IPS-NIHi7 (cell line): Measurements from ENCODE around the gene GTF2IRD1.
"Not testable (repeated sequence)": the region's sequence is repeated elsewhere in the genome, so short reads cannot be mapped to it uniquely, and the experiment has no call there.

Source experiments
- DNase-seq: peaks from one replicate; pipeline ENCODE4 v3.0.0; 2012; ENCODE audit warnings: mixed read lengths; ENCODE audit errors: extremely low spot score

GTF2IRD1 gene

GRCh38 chr7:74470504-74470903 is 16.8 kb downstream of the GTF2IRD1 start:
- no peak for DNase-seq

- DNase-seq = no peak
These were observed 19.4 kb downstream of the GTF2IRD1 start for GRCh38 chr7:74473116-74473515.

DNA sequence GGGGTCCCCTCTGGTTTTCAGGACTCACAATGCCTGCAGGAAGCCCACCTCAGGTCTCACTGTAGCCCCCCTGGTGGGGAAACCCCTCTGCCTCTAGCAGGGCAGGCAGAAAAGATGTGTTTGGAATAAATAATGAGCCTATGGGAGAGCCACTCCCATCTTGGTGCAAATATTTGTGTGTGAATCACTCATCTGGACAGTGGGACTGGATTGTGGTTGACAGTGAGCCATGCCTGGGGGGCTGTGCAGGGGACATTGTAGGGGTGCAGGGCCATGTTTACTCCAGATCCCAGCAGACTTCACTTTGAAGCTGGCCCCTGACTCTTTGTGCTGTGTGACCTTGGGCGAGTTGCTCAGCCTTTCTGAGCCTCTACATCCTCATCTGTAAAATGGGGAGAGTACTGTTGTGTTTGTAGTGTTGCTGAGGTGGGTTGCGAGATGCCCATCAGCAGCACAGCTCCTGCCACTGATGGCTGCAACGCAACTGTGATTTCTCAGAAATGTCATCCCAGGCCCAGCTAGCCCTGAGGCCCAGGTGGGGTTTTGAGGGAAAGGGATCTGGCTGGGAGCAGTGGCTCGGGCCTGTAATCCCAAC is 20.7 kb downstream of the GTF2IRD1 start:
- DNase-seq = no peak

GRCh38 chr7:74475243-74475986 is 21.7 kb downstream of the GTF2IRD1 start:
- no peak for DNase-seq

DNA sequence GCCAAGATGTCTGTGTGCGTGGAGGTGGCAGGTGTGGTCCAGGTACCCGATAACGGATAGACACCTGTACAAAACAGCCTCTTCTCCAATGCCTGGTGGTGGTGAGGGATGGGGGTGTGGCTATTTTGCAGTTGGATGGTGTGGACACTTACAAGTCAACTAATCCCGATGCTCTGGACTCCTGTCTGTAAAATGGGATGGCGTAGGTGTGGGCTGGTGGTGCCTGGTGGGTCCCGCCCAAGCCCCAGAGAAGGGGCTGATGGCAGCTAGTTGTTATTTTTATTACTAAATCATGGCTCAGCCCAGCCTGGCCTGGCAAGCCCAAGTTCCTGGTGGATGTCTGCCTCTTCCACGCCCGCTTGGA is 22.3 kb downstream of the GTF2IRD1 start:
- no peak for DNase-seq

DNA sequence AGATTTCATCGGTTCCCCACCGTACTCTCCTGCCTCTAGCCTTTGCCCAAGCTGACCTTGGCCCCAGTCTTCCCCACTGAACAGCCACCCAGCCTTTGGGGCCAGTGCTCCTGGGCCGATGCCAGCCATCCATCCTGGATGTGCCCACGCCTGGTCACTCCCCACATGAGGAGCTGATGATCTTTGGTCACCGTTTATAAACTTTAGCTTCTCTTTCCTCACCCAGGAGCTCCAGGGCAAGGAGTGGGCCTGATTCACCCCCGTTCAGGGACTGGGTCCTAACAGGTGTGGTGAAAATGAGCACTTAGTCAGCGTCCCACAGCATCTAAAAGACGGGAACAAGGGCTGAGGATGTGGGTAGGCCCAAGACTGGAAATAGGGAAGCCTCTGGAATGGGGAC is 22.9 kb downstream of the GTF2IRD1 start:
- no peak for DNase-seq

DNA sequence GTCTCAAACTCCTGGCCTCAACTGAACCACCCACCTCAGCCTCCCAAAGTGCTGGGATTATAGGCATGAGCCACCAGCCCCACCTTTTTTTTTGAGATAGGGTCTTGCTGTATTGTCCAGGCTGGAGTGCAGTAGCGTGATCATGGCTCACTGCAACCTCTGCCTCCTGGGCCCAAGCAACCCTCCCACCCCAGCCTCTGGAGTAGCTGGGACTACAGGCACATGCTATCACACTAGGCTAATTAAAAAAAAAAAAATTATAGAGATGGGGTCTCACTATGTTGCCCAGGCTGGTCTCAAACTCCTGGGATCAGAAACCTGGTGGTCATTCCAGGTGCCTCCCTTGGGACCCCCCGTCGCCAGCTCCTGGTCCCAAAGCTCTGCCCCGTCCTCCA is 25.0 kb downstream of the GTF2IRD1 start:
- no peak for DNase-seq

GRCh38 chr7:74479066-74479781 is 25.5 kb downstream of the GTF2IRD1 start:
- no peak for DNase-seq

GRCh38 chr7:74479961-74480829 is 26.5 kb downstream of the GTF2IRD1 start:
- DNase-seq = peak; percentile 89

DNA sequence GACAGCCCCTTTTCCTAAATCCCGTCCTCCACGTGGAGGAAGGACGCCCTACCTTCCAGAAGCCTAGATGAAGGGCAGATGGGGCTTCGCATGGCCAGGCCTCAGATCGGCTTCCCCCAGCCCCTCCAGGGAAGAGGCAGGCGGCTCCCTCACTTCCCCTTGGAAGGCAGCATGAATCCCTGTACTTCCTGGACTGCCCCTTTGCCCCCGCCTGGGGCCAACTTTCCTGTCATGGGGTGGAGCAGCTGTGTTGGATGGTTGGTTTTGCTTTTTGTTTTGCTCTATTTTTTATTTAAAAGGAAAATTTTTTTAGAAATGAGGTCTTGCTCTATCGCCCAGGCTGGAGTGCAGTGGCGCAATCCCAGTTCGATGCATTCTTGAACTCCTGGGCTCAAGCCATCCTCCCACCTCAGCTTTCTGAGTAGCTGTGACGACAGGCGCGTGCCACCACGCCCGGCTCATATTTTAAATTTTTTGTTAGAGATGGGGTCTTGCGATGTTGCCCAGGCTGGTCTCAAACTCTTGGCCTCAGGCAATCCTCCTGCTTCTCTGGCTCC is 27.2 kb downstream of the GTF2IRD1 start:
- DNase-seq = no peak

DNA sequence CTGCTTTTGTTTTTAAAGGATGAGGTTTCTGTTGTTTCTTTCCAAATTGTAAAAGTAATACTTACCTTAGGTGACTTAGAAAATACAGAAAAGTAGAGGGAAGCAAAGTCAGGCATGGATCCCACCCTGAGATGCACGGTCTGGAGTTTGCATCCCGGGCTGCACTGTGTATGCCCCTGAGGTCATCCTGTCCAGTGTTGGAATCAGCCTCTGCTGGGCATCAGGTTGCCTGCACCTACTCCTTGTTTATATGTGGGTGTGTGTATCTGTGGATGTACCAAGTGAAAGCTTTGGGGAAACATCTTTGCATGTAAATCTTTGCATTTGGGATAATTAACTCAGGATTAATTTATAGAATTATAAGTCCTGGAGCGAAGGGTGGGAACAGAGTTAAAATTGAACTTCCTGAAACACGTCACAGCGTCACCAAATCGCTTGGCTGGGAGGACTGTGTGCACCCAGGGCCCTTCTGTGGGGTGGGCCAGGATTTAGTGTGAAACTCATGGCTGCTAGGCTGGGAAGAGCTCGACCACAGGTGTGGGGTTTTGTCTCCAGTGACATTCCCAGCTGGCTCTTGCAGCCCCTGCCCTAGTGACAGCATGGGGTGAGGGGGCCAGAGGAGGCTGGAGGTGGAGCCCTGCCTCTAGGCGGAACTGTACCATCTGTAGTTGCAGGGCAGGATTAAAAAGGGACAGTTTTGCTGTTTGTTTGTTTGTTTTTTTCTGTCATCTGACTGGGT is 27.9 kb downstream of the GTF2IRD1 start:
- no peak for DNase-seq

- DNase-seq = no peak
These were observed 28.4 kb downstream of the GTF2IRD1 start for GRCh38 chr7:74482197-74482467.

- DNase-seq = no peak
These were observed 29.1 kb downstream of the GTF2IRD1 start for GRCh38 chr7:74482629-74483401.

GRCh38 chr7:74483402-74484336 is 30.0 kb downstream of the GTF2IRD1 start:
- DNase-seq = no peak

- no peak for DNase-seq
These were observed 31.9 kb downstream of the GTF2IRD1 start for GRCh38 chr7:74485611-74486010.

GRCh38 chr7:74488518-74489030 is 34.9 kb downstream of the GTF2IRD1 start:
- not testable (repeated sequence) for DNase-seq

GRCh38 chr7:74489997-74490945 is 36.6 kb downstream of the GTF2IRD1 start:
- no peak for DNase-seq

GRCh38 chr7:74491490-74491889 is 37.8 kb downstream of the GTF2IRD1 start:
- DNase-seq = not testable (repeated sequence)
